GM19193 (cell line): ENCODE results near the gene ZKSCAN4.

Source experiments
- POLR2A ChIP-seq: IDR thresholded peaks from 4 replicates; pipeline ENCODE4 v1.6.1; 2011; ENCODE audit not compliant: insufficient read depth, insufficient read length; ENCODE audit errors: extremely low read depth

Gene ZKSCAN4

DNA sequence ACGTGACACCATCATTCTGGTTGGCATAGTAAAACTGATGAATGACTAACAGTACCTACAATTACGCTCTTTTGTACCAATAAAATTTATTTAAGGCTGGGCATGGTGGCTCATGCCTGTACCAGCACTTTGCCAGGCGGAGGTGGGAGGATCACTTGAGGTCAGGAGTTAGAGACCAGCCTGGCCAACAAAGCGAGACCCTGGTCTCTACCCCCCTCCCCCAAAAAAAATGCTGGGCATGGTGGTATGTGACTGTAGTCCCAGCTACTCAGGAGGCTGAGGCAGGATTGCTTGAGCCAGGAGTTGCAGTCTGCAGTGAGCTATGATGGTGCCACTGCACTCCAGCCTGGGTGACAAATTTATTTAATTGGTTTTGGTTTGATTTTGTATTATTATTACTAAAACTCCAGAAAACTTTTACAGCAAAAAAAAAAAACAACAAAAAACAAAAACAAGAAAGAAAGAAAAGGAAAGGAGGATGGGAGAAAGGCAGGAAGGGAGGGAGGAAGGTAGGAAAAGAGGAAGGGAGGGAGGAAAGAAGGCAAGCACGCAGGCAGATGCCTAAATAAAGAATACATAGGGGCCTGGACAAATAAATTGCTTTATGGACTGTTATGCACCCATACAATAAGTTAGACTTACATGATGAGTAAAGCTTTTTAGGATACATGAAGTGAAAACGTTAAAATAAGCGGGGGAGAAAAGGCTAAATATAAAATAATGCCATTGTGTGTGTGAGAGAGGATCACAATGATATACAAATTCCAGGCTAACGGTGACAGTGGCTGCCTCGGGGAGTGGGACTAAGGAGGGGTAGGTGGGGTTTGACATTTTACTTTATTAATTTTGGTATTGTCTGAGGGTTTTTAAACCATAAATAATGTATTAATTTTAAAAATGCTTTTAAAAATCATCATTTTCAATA lies 27.7 kb downstream of the ZKSCAN4 start:
- TF ChIP-seq POLR2A: no peak

DNA sequence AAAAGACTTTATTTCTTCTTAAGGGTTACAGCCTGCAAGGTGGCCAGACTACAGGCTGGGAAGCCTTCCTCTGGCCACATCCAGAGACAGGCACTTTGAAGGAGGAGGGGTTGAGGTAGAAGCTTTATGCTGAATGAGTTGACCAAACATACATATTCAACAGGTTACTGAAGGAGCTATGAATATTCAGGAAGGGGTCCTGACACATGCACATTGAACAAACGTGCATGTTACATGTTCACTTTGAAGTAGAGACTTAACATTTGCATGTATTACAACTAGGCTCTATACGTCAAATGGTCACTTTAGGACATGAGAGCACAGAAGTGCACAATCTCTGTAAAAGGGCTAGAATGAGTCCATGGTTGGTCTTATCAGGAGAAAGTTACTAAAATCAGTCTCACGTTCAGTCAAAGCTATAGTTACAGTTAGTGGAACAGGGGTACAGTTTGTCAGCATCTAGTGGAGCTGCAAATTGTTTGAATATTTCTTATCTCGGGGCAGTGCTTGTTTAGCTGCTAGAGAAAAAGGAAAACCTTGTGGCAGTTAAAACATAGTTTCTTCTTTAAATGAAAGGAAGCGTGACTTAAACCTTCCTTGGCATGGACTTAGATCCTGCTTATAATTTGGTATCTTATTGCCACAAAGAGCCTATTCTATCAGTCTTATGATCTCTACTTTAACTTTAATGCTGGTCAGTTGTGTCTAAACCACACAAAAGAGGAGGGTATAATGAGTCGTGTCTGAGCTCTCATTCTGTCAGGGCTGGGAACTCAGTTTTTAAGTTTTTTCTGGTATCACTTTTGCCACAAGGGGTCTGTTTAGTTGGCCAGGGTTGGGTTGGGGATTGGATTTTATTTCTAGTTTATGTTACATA lies 31.6 kb downstream of the ZKSCAN4 start:
- no peak for TF ChIP-seq POLR2A

DNA sequence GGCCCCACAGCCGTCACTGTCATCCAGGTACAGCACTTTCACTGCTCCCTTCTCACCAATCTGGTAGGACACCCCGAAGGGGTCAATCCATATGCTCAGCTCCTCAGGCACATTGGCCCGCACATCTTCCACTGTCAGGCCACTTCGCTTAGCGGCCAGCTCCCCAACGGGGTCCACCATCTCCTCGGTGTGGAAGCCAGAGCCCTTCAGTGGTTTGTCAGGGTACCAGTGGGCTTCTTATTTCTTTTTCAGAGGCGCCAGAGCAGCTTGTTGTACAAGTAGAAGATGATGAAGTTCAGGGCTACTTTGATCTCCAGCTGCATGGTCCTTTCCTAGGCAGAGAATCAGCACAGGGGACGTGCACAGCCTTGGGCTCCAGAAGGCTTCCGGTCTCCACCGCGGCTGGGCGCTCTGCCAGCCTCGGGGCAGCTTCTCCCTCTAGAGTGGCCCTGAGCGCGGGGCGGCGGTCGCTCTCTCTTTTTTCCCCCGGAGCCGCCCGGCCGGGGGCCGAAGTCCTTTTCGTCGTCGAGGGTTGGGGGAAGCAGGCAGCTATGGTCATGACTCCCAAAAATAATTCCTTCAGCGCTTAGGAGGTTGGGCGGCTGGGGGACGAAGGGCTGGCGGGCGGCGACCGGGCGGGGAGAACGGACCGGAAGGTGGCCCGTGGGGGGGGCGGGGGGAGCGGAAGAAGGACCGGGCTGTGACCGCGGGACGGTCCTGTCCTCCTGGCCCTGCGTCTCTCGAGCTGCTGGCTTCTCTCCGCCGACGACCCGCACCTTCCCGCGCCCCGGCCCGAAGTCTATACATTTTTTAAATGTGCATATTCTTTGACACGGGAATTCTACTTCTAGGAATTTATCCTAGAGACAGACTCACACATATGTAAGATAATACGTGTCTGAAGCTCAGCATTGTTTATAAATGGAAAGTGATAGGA lies 33.5 kb downstream of the ZKSCAN4 start:
- TF ChIP-seq POLR2A: peak; percentile 52

DNA sequence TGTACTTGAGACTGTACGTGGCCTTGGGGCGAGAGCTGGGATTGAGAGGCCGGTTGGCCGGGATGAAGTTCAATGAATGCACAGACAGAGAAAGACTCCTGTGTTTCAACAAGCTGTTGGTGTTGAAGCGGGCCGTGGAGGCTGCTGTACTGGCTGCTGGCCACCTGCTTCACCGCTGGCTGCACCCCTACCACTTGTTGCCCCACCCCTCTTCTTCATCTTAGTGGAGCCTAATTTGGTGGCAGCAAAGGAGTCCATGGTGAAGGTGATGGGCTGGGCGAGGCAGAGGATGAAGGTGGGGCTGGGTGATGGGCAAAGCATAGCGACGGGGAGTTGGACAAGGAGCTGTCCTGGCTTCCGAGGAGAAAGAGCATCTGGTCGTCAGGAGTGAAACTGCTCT lies 34.2 kb downstream of the ZKSCAN4 start:
- no peak for TF ChIP-seq POLR2A

DNA sequence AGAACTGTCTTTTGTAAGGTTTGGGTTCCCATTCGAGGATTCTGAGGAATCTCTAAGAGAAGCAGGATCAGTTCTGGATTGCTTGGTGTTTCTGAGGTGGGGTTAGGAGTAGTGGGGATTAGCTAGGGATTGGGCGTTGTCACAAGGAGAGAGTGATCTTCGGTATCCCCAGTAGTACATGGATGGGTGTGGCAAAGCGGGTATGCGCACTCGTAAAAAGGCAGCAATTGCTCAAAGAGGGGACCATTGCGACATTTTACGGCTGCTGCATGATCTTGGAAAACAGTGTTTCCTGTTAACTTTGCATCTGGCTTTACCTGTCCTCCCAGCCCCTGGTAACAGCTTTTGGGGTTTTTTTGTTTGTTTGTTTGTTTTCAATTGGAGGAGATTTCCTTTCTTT lies 36.6 kb downstream of the ZKSCAN4 start:
- no peak for TF ChIP-seq POLR2A

DNA sequence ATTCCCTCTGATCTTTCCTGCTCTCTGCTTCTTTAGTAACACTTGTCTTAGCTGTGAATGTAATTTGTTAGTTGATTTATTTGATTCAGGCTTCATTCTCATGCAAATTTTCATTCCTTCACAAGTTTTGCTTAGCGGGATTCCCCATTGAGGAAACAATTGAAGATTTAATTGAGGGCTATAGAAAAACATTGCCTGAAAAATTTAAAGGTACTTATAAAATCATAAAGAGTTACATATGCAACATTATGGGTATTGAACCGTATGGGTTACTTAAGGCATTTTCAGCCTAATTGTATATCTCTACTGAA lies 38.9 kb downstream of the ZKSCAN4 start:
- TF ChIP-seq POLR2A: no peak

DNA sequence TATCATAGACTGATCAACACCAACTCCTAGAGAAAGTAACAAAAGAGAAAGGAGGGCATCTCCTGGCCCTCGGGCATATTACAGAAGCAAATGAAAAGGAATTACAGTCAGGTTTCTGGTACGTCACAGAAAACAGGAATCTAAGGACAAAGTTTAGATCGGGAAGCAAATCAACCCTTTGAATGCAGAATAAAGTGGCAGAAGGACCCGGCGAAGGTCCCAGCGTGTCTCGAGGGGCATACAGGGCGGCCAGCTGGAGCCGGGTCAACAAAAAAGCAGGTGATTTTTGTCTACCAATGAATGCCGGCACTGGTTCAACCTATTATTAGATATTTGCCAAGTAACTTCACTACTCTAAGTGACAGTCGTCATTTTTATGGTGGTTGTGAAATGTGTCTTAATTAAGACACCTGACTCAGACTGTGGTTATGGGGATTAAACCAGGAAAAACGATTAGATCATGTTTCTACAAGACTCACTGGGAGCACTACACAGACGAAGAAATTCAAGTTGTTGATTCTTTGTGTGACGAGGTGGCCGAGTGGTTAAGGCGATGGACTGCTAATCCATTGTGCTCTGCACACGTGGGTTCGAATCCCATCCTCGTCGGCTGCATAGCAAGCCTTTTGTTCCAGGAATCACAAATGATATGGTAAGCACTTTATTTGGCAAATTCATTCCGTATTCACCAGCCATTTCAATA lies 39.4 kb downstream of the ZKSCAN4 start:
- peak; percentile 20 for TF ChIP-seq POLR2A

DNA sequence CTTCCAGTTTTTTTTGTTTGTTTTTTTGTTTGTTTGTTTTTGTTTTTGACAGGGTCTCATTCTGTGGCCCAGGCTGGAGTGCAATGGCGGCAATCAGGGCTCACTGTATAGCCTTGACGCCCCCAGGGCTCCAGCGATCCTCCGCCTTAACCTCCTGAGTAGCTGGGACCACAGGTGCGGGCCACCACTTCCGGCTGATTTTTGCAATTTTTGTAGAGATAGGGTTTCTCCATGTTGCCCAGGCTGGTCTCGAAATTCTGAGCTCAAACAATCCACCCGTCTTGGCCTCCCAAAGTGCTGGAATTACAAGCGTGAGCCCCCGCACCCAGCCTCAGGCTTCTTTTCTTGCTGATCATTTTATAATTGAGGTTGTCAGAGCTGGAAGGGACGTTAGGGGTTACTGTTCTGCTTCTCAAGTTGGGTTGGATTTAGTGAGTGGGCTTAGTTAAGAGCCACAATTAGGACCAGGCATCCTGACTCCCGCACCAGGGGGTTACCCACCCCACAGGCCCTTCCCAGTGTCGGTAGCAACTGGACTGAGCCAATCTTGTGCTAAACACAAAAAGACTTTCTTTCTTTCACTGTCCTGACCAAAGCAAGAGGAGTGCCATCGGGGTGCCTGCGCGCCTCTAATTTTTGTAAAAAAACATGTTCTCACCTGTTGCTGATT lies 40.1 kb downstream of the ZKSCAN4 start:
- TF ChIP-seq POLR2A: no peak

DNA sequence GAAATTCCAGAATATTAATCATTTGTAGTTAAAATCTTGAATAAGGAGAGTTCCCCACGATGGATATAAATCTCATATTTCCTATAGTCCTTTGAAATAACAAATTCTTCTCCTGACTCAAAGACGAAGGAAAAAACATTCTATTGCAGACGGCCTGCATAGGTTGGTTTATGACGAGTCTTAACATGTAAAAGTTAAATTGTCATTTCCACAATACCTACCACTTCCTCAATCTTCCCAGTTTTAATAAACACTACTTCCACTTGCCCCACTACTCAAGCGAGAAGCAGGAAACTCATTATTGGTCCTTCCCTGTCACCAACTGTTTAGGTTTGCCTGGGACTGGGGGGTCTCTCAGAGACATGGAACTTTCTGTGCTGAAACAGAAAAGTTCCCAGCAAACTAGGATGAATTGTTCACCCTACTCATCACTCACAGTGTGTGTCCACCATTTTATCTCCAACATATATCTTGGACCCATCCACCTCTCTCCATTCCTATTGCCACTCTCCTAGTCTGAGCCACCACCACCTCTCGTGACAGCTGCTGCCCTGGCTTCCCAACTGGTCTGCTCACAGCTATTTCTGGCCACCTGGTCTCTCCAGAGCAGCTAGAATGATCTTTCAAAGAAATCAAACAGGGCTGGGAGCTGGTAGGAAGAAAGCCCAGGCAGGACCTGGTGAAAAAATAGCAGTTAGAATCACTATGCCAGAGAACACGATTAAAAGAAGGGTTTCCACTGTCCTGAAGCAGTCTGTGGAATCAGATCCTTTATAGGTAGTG lies 42.1 kb downstream of the ZKSCAN4 start:
- no peak for TF ChIP-seq POLR2A

DNA sequence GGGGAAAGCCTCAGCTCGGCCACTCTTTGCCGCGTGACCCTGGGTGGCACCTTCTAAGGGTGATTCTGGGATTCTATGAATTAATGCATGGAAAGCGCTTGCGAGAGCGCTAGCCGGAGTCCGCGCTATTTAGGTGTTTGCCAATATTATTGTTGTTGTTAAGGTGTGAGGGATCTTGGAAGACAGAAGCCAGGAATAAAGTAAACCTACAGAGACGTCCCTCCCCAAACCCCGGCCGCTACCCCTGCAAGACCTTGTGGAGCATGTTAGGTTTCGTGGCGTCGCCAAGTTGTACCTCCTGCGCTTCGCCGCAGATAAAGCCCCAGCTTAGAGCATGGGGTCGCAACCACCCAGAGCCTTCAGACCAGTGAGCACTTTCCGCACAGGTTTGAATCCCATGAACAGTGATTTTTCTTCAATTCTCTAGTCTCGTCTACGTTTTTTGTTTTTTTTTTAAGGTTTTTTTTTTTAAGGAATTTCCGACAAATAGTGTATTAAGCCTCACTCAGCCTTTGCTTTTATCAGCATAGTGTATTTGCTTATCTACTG lies 43.9 kb downstream of the ZKSCAN4 start:
- no peak for TF ChIP-seq POLR2A

DNA sequence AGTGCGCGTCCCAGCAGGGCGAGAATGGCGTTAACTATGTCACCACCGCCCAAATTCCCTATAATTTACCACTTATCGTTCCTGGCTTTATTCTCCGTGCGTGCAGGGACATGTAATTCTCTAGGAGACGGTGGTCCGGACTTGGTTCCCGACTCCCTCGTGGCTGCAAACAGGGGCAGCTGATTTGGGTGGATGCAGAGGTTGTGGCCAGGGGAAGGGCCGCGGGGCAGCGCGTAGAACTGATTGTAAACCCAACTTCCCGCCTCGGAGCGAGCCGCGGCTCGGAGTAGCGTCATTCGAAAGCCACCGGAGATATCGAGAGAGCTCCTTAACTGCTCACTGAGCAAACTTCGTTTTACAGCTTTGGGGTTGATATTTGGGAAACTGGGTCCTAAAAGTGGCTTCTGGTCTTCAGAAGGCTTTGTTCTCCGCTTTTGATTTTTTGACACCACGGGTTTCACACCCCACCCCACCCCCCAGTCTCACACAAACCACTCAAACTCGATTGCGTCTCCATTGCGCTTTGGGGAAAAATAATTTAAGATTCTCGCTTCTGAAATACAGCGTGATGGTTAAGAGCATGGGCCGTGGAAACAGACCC lies 44.5 kb downstream of the ZKSCAN4 start:
- no peak for TF ChIP-seq POLR2A

DNA sequence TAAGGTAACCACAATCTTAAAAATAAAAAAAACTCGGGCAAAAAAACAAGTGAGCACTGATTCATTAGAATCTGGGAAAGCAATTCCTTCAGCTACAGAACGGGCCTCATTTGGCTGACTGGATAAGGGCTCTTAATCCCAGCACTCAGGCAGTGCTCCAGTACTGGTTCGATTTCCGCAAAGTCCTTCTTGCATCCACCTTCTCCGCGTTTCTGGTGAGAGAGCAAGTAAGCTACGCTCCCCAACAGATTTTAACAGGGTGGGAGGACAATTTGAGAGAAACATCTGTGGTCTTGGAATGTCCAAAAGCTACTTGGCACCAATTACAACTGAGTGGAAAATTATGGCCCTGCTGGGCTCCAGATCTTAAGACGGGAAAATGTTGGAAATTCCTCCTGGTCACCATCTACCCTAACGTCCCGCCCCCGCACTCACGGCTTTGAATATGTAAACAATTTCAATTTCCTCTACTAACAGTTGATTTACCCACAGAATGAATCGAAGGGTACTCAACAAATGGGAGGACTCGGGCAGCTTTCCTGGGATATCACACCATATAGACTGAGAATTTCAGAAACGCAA lies 45.0 kb downstream of the ZKSCAN4 start:
- no peak for TF ChIP-seq POLR2A
